Motor neuron (in vitro differentiated cells): ENCODE results near the gene C1QBP. TPM values are rescaled to one million over a fixed set of nuclear protein-coding genes. Genes with fewer than 3 reads are reported as not detected.
"Not testable (repeated sequence)": the region's sequence is repeated elsewhere in the genome, so short reads cannot be mapped to it uniquely, and the experiment has no call there.

ENCODE experiments used
- ATAC-seq, 8 experiments: fragments of 200-7000 bp; cut with Tn5 transposase; replicated peaks in 6 of 8; 2 replicates each; pipeline ENCODE4 v1.8.0; 2021; ENCODE audit warnings: mild to moderate bottlenecking in 8 of 8, moderate library complexity in 8 of 8
- H3K27ac ChIP-seq, 2 donors: fragments of 250-450 bp; sonication (Bioruptor Pico); 2 replicates each; pipeline ENCODE4 v1.9.0; 2021; ENCODE audit warnings: antibody characterized with exemption in 2 of 2, mild to moderate bottlenecking in 2 of 2, moderate library complexity in 1 of 2
- H3K4me1 ChIP-seq, 2 donors: fragments of 250-450 bp; sonication (Bioruptor Pico); replicated peaks in 1 of 2; 2 replicates each; pipeline ENCODE4 v1.6.1; 2021; ENCODE audit warnings: antibody characterized with exemption in 2 of 2, mild to moderate bottlenecking in 2 of 2, moderate library complexity in 1 of 2
- H3K4me3 ChIP-seq, 5 donors: fragments of 250-450 bp; sonication (Bioruptor Pico); 2 replicates each; pipeline ENCODE4 v1.9.0; 2021; ENCODE audit warnings: antibody characterized with exemption in 5 of 5, mild to moderate bottlenecking in 5 of 5, moderate library complexity in 4 of 5
- WGBS, 10 experiments: fragments of 450-650 bp; shearing (Covaris generic); methylation state at CpG; one replicate each; pipeline ENCODE4 v1.0.0; 2022; 5-methylcytosine and 5-hydroxymethylcytosine counted together
- in situ Hi-C, 9 experiments: fragments of 400-800 bp; cut with MboI; loops; one replicate each; pipeline ENCODE4 v1.15.0; 2021; ENCODE audit warnings: low sequenced_read_pairs in 9 of 9, low pct_unique_long_range_greater_than_20kb in 2 of 9; ENCODE audit not compliant: unreplicated experiment in 9 of 9
- total RNA-seq, 8 experiments: library from RNA; unstranded; fragments of 300-600 nt; gene quantifications; 2 replicates each; pipeline versions ENCODE4 v1.2.3 to v1.2.4, GENCODE V29; 2022

The C1QBP gene
- total RNA-seq, 8 experiments from 2014 or later = 92.1 to 408 (median 133) TPM

DNA sequence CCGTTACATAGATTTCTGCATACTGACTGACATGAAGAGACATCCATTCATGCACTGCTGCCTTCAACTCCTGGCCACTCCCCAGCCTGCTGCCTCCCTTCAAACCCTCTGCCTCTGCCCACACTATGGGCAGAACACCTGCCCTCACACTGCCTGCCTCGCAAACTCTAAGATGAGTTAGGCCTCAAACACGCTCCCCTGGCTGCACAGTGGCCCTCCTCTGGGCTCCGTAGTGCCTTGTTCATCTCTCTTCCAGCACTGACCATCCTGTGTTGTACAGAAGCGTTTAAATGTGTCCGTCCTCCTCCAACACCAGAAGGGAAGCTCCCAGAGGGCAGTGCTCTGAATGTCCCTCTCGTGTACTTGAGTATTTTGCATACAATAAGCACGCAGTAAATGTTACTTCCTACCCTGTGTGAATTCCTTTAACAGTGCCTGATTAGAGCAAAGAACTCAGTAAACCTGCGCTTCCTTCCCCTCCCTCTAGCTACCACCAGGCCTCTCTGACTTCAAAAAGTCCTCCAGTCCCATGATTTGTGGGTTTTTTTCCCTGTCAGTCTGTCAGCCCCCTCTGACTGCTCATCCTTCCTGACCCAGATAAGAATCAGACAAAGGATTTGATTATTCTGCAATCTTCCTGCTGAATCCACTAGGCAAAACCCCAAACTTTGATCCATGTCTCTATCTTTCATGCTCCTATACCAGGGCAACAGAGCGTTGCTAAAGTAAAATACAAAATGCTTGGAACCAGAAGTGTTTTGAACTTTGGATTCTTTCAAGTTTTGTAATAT, 26.0 kb upstream of the C1QBP start:
- 71 to 100% (median 88%) methylated on average over 2 to 9 of the region's 10 CpGs for WGBS, 10 experiments

DNA sequence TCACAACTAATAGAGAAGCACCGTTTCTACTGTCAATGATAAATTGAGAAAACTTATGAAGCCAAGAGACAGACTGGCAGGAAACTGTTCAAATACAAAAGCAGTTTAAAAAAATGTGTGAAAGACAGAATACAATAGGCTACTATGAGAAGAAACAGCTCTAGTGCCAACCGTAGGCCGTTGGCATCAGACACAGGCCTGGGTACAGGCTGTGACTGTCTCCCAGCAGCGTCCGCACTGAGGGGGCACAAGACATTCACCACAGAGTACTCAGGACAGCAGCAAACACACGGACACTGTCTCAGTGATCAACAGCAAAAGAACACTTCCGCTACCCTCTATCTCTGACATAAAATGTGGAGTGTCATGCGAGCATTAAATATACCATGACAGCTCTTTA, 7.8 kb upstream of the C1QBP start:
- Histone ChIP-seq H3K27ac (no peak overlapping the region), H3K4me3 (no peak overlapping the region), H3K4me1 (no peaks in the 10 kb centered on the region)
- in situ Hi-C loops = no loop called here
- ATAC-seq = no peak
- 82 to 100% (median 95%) methylated on average over 4 to 8 of the region's 8 CpGs for WGBS, 10 experiments

More for the DNA sequence above, 26.0 kb upstream of the C1QBP start:
- H3K27ac ChIP-seq = no peak overlapping the region
- no peak for ATAC-seq
- in situ Hi-C loops = no loop called here
- H3K4me3 ChIP-seq = no peak overlapping the region
- H3K4me1 ChIP-seq = peaks cover 11 to 12% of the 10 kb centered on the region in 2 donors

DNA sequence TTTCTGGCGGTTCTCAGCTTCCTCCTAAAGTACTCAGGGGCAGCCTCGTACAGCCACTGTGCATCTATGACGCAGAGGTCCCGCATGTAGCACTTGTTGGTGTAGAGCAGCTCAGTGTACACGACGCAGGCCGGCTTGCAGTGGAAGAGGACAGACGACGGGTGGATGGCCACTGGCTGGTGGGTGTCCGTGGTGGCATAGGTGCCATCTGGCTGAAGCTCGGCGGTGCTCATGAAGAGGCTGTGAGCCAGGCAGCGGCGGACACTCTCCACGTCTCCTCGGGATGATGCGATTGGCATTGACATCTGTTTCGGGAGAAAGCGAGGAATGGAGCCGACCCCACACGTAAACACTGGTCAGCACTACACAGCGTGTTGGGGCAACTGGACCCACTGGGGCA, 5.3 kb upstream of the C1QBP start:
- WGBS, 10 experiments = 92 to 100% (median 100%) methylated on average over 1 to 12 of the region's 22 CpGs; no CpG with 5 or more reads in 5 of the 10 experiments
- in situ Hi-C loops = no loop called here
- Histone ChIP-seq H3K27ac (no peak overlapping the region), H3K4me3 (no peak overlapping the region), H3K4me1 (peaks cover 3 to 4% of the 10 kb centered on the region in 2 donors)
- ATAC-seq = no peak

DNA sequence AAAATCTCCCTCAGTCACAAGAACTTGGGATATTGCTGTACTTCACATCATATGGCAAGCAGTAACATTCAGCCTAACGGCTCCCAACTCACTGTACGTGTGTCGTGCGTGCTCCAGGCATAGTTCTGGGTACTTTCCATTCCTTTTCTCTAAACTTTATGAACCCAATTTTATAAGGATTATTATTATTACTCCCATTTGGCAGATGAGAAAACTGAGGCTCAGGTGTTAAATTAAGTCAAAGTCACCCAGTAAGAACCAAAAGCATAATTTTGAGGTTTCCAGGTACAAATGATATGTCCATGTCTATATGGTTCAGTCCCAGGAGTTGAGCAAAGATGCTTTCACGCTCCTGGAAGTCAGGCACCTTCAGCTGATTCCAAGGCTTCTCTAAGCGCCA, 4.8 kb upstream of the C1QBP start:
- ATAC-seq = no peak
- H3K27ac ChIP-seq = no peak overlapping the region
- in situ Hi-C loops = no loop called here
- WGBS, 10 experiments = 73 to 100% (median 99%) methylated on average over 1 to 6 of the region's 6 CpGs
- no peak overlapping the region for H3K4me3 ChIP-seq
- peaks cover 3 to 4% of the 10 kb centered on the region in 2 donors for H3K4me1 ChIP-seq

DNA sequence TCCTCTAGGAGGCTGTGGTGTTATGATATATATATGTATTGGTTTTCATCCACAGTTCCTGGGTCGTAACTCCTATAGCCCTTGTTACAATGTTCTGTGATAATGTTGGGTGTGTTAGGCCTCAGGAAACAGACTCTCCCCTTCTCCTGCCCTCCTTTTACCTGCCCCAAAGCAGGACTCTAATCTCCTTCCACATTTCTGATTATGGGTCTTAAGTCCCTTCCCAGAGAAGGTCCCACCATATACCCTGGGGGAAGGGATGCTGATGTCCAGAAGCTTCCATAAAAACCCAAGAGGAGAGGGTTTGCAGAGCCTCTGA, 450 bp upstream of the C1QBP start:
- WGBS, 10 experiments = 0 to 86% (median 33%) methylated on average over 1 of the region's 1 CpG; no CpG with 5 or more reads in 4 of the 10 experiments
- peak overlapping the region in 1 of 2 donors; percentile 54 for H3K27ac ChIP-seq

DNA sequence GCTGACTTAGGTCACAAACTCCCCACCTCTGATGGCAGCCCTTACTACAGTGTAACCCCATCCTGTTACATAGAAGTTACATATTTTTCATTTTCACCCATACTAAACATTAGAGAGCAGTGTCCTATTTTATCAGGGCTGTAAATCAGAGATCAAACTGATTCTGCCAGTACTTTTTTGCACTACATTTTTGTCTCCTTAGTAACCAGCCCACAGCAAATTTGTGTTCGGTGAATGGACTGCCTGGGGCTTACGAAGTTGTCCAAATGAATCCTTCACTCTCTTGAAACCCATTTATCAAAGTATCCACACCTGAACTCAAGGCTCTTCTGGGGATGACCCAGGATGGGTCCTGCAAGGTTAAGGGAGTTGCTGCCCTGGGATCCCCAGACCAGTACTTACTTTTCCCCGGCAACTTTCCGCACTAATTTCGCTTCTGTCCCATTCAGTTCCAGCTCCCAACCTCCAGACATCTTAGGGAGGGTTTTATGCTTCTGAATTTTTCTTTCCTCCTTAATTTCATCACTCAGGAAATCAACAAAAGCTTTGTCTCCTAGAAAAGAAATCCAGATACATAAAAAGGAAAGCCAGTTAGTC, 1.1 kb downstream of the C1QBP start:
- 0 to 60% (median 42%) methylated on average over 1 to 5 of the region's 5 CpGs; no CpG with 5 or more reads in 2 of the 10 experiments for WGBS, 10 experiments
- no peak for ATAC-seq
- Histone ChIP-seq H3K4me3 (peak overlapping the region; percentile 66 to 98 (median 81)), H3K4me1 (peaks cover 11% of the 10 kb centered on the region in 2 donors), H3K27ac (no peak overlapping the region)
- in situ Hi-C loops = no loop called here

More for the DNA sequence above, 450 bp upstream of the C1QBP start:
- H3K4me1 ChIP-seq = peaks cover 11% of the 10 kb centered on the region in 2 donors
- in situ Hi-C loops = no loop called here
- H3K4me3 ChIP-seq = peak overlapping the region; percentile 66 to 98 (median 81)
- ATAC-seq = no peak

DNA sequence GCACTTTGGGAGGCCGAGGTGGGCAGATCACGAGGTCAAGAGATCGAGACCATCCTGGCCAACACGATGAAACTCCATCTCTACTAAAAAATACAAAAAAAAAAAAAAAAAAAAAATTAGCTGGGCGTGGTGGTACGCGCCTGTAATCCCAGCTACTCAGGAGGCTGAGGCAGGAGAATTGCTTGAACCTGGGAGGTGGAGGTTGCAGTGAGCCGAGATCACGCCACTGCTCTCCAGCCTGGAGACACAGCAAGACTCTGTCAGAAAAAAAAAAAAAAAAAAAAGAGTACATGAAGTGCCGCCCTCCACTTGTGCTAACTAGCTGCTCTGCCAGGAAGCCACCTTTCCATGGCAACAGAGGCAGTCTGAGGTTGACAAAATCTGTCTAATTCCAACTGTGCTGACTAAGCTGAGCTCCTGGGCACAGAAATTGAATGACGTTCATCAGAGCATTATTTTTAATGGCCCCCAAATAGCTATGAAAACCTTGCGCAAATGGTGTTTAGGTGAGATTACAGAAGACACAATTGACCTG, 3.1 kb downstream of the C1QBP start:
- in situ Hi-C loops, H3K4me3 ChIP-seq, H3K27ac ChIP-seq: not testable (repeated sequence)
- peak in 1 of 8 experiments; percentile 2 for ATAC-seq
- 77 to 100% (median 94%) methylated on average over 2 to 8 of the region's 12 CpGs; no CpG with 5 or more reads in 2 of the 10 experiments for WGBS, 10 experiments
- H3K4me1 ChIP-seq = peaks cover 11% of the 10 kb centered on the region in 2 donors

DNA sequence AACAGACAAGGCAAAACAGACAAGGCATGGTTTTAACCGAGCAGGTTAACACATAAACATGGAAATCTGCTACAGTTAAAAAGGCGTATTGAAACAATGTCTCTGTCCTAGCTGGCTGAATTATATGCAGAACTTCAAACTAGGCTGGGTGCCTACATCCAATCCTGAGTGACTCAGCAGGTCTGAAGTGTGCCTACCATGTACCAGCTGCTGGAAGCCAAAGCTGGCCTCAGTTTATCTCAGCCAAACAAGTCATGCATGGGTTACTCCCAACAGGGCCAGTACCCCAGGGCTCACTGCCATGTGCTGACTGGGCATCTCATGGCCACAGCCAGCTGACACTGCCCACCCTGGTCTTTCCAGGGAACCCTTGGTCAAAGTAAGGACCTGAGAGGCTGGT, 4.0 kb downstream of the C1QBP start:
- no peak for ATAC-seq
- no peak overlapping the region for H3K27ac ChIP-seq
- WGBS, 10 experiments = 77 to 100% (median 96%) methylated on average over 1 to 2 of the region's 2 CpGs; no CpG with 5 or more reads in 4 of the 10 experiments

DNA sequence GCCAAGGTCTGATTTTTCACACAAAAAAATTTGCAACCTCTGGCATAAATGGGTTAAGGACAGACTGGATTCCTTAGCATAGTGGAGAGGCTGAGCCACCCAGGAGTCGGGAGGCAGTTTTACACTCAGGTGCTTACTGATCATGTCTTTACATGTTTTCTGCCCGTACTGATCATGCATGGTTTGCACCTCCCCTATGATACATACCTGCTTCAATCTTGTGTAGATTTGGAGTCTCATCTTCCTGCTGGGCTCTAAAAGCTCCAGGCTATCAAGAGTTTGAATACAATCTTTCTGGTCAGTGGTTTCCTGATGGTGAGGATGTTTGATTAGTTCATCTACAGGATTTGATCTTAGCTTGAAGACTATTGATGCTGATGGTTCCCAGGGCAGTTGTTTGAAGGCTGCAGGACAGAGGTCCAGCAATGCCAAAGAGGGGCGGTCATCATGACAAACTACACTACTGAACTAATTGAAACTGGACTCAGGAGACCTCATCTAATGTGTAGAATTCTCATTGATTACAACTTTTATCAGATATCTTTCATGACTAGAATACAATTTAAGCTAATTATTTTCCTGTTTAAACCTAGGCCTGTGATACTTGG, 6.9 kb downstream of the C1QBP start:
- no peak overlapping the region for H3K27ac ChIP-seq
- in situ Hi-C loops = no loop called here

More for the DNA sequence above, 4.0 kb downstream of the C1QBP start:
- no peak overlapping the region for H3K4me3 ChIP-seq
- H3K4me1 ChIP-seq = peaks cover 11% of the 10 kb centered on the region in 2 donors
- in situ Hi-C loops = no loop called here

DNA sequence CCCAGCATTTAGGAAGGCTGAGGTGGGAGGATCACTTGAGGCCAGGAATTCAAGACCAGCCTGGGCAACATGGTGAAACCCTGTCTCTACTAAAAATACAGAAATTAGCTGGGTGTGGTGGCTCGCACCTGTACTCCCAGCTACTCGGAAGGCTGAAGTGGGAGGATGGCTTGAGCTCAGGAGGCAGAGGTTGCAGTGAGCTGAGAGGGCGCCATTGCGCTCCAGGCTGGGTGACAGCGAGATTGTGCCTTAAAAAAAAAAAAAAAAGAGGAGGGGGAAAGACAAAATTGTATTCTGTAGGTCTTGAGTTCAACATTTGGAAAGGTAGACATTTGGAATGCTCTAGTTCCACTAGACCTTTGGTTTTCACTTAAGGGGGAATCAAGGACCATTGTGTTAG, 7.7 kb downstream of the C1QBP start:
- in situ Hi-C loops, H3K4me1 ChIP-seq, H3K27ac ChIP-seq, H3K4me3 ChIP-seq: not testable (repeated sequence)
- ATAC-seq = peak in 1 of 8 experiments; percentile 9
- WGBS, 10 experiments = 70 to 100% (median 87%) methylated on average over 2 to 4 of the region's 5 CpGs; no CpG with 5 or more reads in 4 of the 10 experiments

More for the DNA sequence above, 6.9 kb downstream of the C1QBP start:
- Histone ChIP-seq H3K4me1 (peaks cover 0 to 2% of the 10 kb centered on the region in 2 donors), H3K4me3 (no peak overlapping the region)
- 0 to 100% (median 100%) methylated on average over 1 to 2 of the region's 3 CpGs; no CpG with 5 or more reads in 1 of the 10 experiments for WGBS, 10 experiments
- no peak for ATAC-seq

DNA sequence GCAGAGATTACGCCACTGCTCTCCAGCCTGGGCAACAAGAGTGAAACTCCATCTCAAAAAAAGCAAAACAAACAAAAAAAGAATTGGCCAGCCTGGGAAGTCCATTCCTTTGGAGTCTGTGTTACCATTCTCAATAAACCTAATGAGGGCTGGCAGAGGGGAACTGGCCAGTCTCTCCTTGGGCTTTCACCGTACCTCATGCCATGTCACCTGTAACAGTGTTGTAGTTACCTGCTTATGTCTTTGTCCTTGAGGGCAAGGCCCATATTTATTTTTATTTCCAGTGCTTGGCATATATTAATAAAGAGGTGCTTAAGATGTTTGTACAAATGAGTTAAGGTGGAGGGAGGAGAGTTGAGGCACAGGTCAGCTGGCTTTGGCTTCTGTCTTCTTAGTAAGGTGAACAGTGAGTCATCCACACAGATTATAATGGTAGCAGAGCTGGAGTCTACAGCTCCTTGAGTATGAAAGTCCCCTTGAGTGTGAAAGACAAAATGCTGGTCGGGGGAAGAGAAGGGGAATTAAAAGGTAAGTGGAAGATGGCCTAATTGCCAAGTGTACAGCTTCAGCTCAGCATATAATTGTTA, 8.4 kb downstream of the C1QBP start:
- in situ Hi-C loops = no loop called here
- 60 to 100% (median 98%) methylated on average over 1 to 3 of the region's 3 CpGs; no CpG with 5 or more reads in 2 of the 10 experiments for WGBS, 10 experiments
- H3K4me1 ChIP-seq = no peaks in the 10 kb centered on the region
- H3K27ac ChIP-seq = no peak overlapping the region
- no peak overlapping the region for H3K4me3 ChIP-seq
- ATAC-seq = no peak

DNA sequence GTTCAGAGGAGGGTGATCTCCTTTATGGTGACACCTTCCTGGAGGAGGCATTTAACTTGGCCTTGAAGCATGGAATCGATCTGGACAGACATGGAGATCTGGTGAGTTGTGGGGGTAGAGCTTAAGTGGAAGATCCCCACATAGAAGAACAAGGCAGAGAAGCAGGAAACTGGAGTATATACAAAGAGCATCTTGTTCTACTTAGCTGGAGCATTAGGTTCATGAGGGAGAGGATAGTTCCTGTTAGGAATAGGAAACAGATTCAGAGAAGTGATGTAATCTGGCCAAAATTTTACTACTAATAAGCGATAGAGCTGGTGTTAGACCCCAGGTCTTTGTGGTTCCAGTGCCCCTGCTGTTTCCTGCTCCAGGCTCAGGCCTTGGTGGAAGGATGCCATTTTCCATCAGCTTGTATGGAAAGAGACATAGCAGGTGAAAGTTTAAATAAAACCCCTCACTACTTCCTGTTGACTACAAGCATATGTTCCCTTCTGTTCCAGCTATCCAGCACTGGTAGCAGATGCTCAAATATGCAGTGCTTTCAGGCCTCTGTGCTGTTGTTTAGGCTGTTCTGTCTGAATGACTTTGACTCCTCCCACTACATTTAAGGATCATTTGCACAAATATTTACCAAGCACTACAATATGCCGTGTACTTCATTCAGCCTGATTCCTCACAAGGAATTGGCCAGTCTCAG, 9.6 kb downstream of the C1QBP start:
- peak in 3 of 8 experiments; percentile 65 to 83 (median 73) for ATAC-seq
- WGBS, 10 experiments = 0 to 100% (median 80%) methylated on average over 1 to 3 of the region's 3 CpGs; no CpG with 5 or more reads in 3 of the 10 experiments
- in situ Hi-C loops = no loop called here

More for the DNA sequence above, 9.6 kb downstream of the C1QBP start:
- no peak overlapping the region for H3K4me3 ChIP-seq
- no peaks in the 10 kb centered on the region for H3K4me1 ChIP-seq
- H3K27ac ChIP-seq = no peak overlapping the region
